ENCODE results near the gene TPST1.

The TPST1 gene

DNA sequence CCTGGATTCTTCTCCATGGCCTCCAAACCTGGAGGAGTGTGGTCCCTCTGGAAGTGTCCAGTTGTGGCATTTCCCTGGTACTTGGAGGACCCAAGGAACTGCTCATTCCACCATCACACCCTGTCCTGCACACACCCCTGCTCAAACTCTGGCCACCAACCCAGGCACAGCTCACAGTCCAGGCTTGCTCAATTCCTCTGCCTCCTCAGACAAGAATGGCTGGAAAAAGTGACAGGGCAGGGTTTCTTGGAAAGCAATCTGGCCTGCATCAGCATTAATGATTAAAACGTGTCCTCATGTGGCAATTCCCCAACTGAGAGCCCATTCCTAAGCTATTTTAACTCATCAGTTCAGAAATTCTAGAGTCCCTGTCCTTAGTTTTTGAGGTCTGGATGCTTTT lies 17.2 kb upstream of the TPST1 start:
- TF ChIP-seq CTCF (IDR thresholded peaks at IDR 0.05; ENCODE audit: borderline replicate concordance, control extremely low read depth, extremely low read depth, insufficient read depth, missing control alignments): no peak
- in situ Hi-C loops (cut with MboI; ENCODE audit: low sequenced_read_pairs, unreplicated experiment): no loop called here
- DNase-seq (ENCODE audit: low spot score): no peak

DNA sequence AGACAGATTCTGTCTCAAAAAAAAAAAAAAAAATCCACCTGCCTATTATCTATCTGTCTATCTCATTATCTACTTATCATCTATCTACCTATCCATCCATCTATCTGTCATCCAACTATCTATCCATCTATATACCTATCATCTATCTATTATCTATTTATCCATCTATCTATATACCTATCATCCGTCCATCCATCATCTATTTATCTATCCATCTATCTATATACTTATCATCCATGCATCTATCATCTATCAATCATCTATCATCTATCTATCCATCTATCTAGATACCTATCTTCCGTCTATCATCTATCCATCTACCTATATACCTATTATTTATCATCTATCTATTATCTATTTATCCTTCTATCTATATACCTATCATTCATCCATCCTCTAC lies 16.5 kb upstream of the TPST1 start:
- no peak for TF ChIP-seq CTCF (IDR thresholded peaks at IDR 0.05; ENCODE audit: borderline replicate concordance, control extremely low read depth, extremely low read depth, insufficient read depth, missing control alignments)
- in situ Hi-C loops (cut with MboI; ENCODE audit: low sequenced_read_pairs, unreplicated experiment): no loop called here
- DNase-seq (ENCODE audit: low spot score): no peak

DNA sequence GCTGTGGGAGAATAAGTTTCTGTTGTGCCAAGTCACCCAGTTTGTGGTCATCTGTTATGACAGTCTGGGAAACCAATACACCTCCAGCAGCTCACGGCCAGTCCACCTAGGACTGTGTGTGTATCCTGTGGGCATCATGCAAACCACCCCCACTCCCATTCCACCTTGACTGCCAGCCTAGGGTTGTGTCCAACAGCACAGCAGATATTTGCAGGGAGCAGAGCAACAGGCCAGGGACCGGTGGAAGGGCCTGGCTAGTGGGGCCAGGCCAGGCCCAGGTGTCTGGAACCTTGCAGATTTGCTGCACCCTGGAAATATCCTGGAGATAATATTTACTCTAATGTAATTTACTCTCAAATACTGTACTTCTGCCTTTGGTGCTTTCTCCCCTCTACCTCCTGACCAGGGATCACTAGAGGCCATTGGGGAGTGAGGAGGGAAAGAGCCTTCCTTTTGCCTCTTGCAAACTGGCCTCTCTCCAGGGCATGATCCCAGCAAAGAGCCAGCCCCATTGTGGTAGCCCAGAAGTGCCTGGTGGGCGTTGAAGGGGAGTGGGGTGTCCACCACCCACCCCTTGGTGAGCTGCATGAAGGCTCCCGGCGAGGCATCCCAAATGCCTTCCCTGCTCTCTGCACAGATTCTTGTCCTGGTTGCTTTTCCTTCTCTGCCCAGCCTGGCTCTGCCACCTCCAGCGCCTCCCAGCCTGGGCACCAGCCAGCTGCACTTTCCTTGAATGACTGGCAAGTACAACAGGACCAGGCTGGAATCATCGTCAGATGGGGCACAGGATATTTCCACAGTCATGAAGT lies 15.2 kb upstream of the TPST1 start:
- in situ Hi-C loops (cut with MboI; ENCODE audit: low sequenced_read_pairs, unreplicated experiment): no loop called here
- DNase-seq (ENCODE audit: low spot score): no peak

DNA sequence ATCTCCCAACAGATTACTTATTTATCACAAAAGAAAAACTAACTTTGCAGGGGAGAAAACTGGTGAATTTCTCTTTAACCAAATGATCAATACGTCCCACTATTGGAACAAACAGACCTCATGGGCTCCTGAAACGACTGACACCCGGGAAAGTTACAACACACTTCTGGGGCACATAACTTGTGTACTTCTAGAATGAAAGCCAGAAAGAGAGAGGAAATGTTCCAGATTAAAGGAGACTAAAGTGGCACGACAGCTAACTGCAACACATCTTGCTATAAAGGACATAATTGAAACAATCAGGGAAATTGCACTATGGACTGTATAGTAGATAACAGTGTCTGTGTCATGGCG lies 14.7 kb upstream of the TPST1 start:
- in situ Hi-C loops (cut with MboI; ENCODE audit: low sequenced_read_pairs, unreplicated experiment): no loop called here
- TF ChIP-seq CTCF (IDR thresholded peaks at IDR 0.05; ENCODE audit: borderline replicate concordance, control extremely low read depth, extremely low read depth, insufficient read depth, missing control alignments): no peak
- no peak for DNase-seq (ENCODE audit: low spot score)

More for the DNA sequence above, 15.2 kb upstream of the TPST1 start:
- TF ChIP-seq CTCF (IDR thresholded peaks at IDR 0.05; ENCODE audit: borderline replicate concordance, control extremely low read depth, extremely low read depth, insufficient read depth, missing control alignments): no peak

DNA sequence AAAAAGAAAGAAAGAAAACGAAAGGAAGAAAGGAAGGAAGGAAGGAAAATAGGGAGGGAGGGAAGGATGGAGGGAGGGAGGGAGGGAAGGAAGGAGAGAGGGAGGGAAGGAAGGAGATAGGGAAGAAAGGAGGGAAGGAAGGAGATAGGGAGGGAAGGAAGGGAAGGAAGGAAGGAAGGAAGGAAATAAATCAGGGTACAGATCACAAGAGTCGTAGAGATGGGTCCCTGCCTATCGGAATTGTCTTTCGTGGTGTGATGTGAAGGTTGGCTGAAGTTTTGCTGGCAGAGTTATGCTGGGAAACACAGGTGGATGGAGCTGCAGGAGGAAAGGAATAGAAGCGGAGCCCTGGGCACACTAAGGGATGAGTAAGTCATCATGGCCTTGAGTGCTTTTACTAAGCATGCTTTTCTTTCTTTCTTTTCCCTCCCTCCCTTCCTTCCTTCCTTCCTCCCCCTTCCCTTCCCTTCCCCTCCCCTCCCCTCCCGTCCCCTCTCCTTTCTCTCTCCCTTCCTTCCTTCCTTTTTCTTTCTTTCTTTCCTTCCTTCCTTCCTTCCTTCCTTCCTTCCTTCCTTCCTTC lies 11.9 kb upstream of the TPST1 start:
- in situ Hi-C loops (cut with MboI; ENCODE audit: low sequenced_read_pairs, unreplicated experiment): no loop called here
- DNase-seq (ENCODE audit: low spot score): no peak

DNA sequence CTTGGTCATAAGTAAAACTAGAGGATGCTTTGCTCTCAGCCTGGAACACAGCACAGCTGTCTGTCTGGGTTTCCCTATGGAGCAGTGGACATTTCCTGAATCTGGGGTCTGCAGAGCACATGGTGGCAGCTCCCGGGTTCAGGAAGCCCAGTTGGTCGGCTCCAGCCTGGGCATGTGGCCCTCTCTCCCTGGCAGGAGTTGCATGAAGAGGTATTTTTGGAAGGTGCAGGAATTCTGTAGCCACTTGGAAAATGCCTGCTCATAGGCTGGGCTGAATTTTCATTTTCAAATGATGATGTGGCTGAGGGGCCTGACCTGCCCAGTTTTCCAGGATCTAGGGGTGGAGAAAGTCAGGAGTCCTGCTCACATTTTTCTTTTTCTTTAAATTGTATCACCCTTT lies 6.7 kb upstream of the TPST1 start:
- TF ChIP-seq CTCF (IDR thresholded peaks at IDR 0.05; ENCODE audit: borderline replicate concordance, control extremely low read depth, extremely low read depth, insufficient read depth, missing control alignments): no peak
- DNase-seq (ENCODE audit: low spot score): no peak
- in situ Hi-C loops (cut with MboI; ENCODE audit: low sequenced_read_pairs, unreplicated experiment): no loop called here

More for the DNA sequence above, 11.9 kb upstream of the TPST1 start:
- no peak for TF ChIP-seq CTCF (IDR thresholded peaks at IDR 0.05; ENCODE audit: borderline replicate concordance, control extremely low read depth, extremely low read depth, insufficient read depth, missing control alignments)

Data from GM13976 (cell line).